T-helper 1 cell treated with Interleukin-12 subunit alpha and Interleukin-12 subunit beta and Interleukin-4 antibody, amounts not matched to agents 30 ng/mL and 1 ng/mL, for 36 hours (primary cell): ENCODE results near the gene DLG2. TPM values are rescaled to one million over a fixed set of nuclear protein-coding genes. Genes with fewer than 3 reads are reported as not detected.

Experiments
- intact Hi-C: fragments of 100-400 bp; cut with micrococcal nuclease; formaldehyde crosslinking; loops from one replicate; pipeline ENCODE4 v1.15.1; 2024
- total RNA-seq: library from RNA; stranded (reverse); gene quantifications from 2 replicates; pipeline ENCODE4 v1.2.3, GENCODE V29; 2022

The DLG2 gene
- total RNA-seq, 1 donor from 2014 or later: 0.88 TPM

GRCh38 chr11:84522331-84522730 is 1104.8 kb downstream of the DLG2 start:
- intact Hi-C loops: no loop called here

GRCh38 chr11:84518631-84519183 is 1108.4 kb downstream of the DLG2 start:
- intact Hi-C loops: no loop called here

- intact Hi-C loops: no loop called here
Observed at GRCh38 chr11:84514436-84514835, 1112.7 kb downstream of the DLG2 start.

GRCh38 chr11:84503503-84503902 is 1123.6 kb downstream of the DLG2 start:
- intact Hi-C loops: no loop called here

- intact Hi-C loops: no loop called here
Observed at GRCh38 chr11:84501750-84502149, 1125.4 kb downstream of the DLG2 start.

- intact Hi-C loops: no loop called here
Observed at GRCh38 chr11:84497981-84498411, 1129.1 kb downstream of the DLG2 start.

- intact Hi-C loops: no loop called here
Observed at GRCh38 chr11:84497181-84497580, 1130.0 kb downstream of the DLG2 start.

- intact Hi-C loops: no loop called here
Observed at GRCh38 chr11:84496122-84496521, 1131.0 kb downstream of the DLG2 start.

GRCh38 chr11:84480131-84480530 is 1147.0 kb downstream of the DLG2 start:
- intact Hi-C loops: no loop called here

GRCh38 chr11:84476581-84476980 is 1150.6 kb downstream of the DLG2 start:
- intact Hi-C loops: no loop called here

- intact Hi-C loops: no loop called here
Observed at GRCh38 chr11:84471501-84471900, 1155.6 kb downstream of the DLG2 start.

- intact Hi-C loops: no loop called here
Observed at GRCh38 chr11:84468235-84468634, 1158.9 kb downstream of the DLG2 start.

GRCh38 chr11:84465040-84465439 is 1162.1 kb downstream of the DLG2 start:
- intact Hi-C loops: no loop called here

- intact Hi-C loops: no loop called here
Observed at GRCh38 chr11:84455691-84456090, 1171.5 kb downstream of the DLG2 start.

- intact Hi-C loops: no loop called here
Observed at GRCh38 chr11:84452211-84452610, 1174.9 kb downstream of the DLG2 start.

GRCh38 chr11:84438565-84438964 is 1188.6 kb downstream of the DLG2 start:
- intact Hi-C loops: no loop called here

GRCh38 chr11:84437071-84437980 is 1189.8 kb downstream of the DLG2 start:
- intact Hi-C loops: no loop called here

GRCh38 chr11:84430661-84431060 is 1196.5 kb downstream of the DLG2 start:
- intact Hi-C loops: no loop called here

GRCh38 chr11:84425673-84426072 is 1201.5 kb downstream of the DLG2 start:
- intact Hi-C loops: no loop called here

- intact Hi-C loops: no loop called here
Observed at GRCh38 chr11:84420271-84420670, 1206.9 kb downstream of the DLG2 start.

GRCh38 chr11:84419616-84420015 is 1207.5 kb downstream of the DLG2 start:
- intact Hi-C loops: no loop called here

GRCh38 chr11:84414920-84415319 is 1212.2 kb downstream of the DLG2 start:
- intact Hi-C loops: no loop called here

- intact Hi-C loops: no loop called here
Observed at GRCh38 chr11:84413549-84413948, 1213.6 kb downstream of the DLG2 start.
